ENCODE data around the gene PCBP2.
A peak's percentile ranks its signal among the peaks of the same experiment; 100 is the strongest.

The PCBP2 gene

DNA sequence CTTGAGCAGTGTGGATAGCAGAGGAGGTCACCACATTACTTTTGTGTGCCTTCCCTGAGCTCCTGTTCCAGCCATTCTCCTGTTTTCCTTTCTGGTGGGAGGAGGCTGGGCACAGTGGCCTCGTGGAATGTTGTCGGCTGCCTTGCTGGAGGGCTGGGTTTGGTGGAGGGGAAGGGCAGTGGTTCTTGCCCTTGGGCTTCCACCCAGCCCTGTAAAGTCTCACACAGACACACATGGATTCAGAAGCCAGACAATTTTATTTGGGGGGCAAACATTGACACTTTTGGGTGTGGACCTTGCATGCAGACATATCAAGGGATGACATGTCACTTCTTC, 54.5 kb downstream of the PCBP2 start:
- no peaks in the 10 kb centered on the region for H3K27me3 Mint-ChIP-seq
- H3K27ac Mint-ChIP-seq = no peak overlapping the region
- no peak overlapping the region for H3K4me3 Mint-ChIP-seq
- H3K4me1 Mint-ChIP-seq (ENCODE audit: low read depth in 2 of 2) = peaks cover 15 to 19% of the 10 kb centered on the region in 2 donors
- H3K36me3 Mint-ChIP-seq (ENCODE audit: insufficient read depth) = peaks cover 6% of the 10 kb centered on the region
- H3K9me3 Mint-ChIP-seq = no peaks in the 10 kb centered on the region
- DNase-seq (no peak), ATAC-seq (replicated peaks) (no peak)

DNA sequence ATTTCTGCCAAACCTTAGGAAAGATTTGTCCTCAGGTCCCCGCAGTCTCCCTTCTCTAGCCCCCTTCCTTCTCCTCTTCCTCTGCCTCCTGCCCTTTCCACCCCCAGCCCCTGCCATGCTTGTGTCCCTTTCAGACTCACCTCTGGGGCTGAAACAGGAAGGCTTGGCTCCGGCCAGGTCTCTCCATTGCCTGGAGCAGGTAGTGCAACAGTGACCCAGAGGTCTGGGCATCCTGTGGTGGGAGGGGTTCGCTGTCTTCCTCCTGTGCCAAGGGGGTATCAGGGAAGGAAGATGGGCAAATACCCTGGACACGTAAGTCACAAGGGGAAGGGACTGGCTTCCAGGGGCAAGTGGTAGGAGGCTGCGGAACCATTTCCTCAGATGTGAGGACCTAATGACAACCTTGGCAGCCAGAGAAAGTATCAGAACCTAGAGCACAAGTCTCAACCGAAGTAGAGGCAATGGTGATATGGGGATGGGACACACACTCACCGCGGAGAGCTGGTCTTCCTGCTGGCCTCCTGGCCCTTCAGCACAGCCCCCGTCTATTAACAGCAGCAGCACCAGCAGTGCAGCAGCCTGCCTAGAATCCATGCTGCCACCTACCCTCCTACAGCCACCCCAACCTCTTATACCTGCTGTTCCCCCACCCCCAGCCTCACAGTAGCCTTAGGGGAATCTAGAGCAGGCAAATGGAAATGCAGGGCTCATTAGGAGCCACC, 55.1 kb downstream of the PCBP2 start, which contains the start of gene NPFF:
TSS of gene NPFF (minus strand) at position 604 of the 722 bp plus-strand sequence. CDS start at position 594, 10 bp downstream.
- DNase-seq (no peak), ATAC-seq (replicated peaks) (no peak)
- Mint-ChIP-seq H3K4me1 (ENCODE audit: low read depth in 2 of 2) (peaks cover 10 to 13% of the 10 kb centered on the region in 2 donors), H3K36me3 (ENCODE audit: insufficient read depth) (peaks cover 5% of the 10 kb centered on the region), H3K27me3 (no peaks in the 10 kb centered on the region), H3K9me3 (no peaks in the 10 kb centered on the region), H3K4me3 (no peak within 1 kb of the TSS), H3K27ac (peak within 1 kb of the TSS in 1 of 2 donors; percentile 81)

DNA sequence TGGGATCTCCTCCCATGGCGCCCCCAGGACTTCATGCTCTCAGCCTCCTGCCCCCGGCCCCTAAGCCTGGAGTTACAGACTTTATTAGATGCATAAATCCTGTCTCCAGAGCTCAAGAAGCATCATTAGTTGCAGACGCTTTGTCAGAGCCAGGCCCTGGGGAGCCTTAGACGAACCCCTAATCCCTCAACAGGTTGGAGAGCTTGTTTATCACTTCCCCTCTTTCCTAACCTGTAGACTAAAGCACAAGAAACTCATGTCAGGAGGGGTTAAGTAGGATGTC, 55.6 kb downstream of the PCBP2 start:
- no peaks in the 10 kb centered on the region for H3K9me3 Mint-ChIP-seq
- no peaks in the 10 kb centered on the region for H3K27me3 Mint-ChIP-seq
- DNase-seq = no peak
- ATAC-seq (replicated peaks) = no peak
- H3K4me3 Mint-ChIP-seq = no peak overlapping the region
- peak overlapping the region in 1 of 2 donors; percentile 53 for H3K27ac Mint-ChIP-seq
- H3K4me1 Mint-ChIP-seq (ENCODE audit: low read depth in 2 of 2) = peaks cover 8 to 11% of the 10 kb centered on the region in 2 donors
- peaks cover 5% of the 10 kb centered on the region for H3K36me3 Mint-ChIP-seq (ENCODE audit: insufficient read depth)

- Mint-ChIP-seq H3K4me1 (ENCODE audit: low read depth in 2 of 2) (peaks cover 8 to 10% of the 10 kb centered on the region in 2 donors), H3K4me3 (no peak overlapping the region), H3K36me3 (ENCODE audit: insufficient read depth) (peaks cover 5% of the 10 kb centered on the region), H3K9me3 (no peaks in the 10 kb centered on the region), H3K27ac (peak overlapping the region; percentile 61 to 81), H3K27me3 (no peaks in the 10 kb centered on the region)
- ATAC-seq (replicated peaks) (peak; percentile 99), DNase-seq (peak; percentile 79 to 85 (median 81))
These were observed 56.8 kb downstream of the PCBP2 start for GRCh38 chr12:53508534-53509170.

DNA sequence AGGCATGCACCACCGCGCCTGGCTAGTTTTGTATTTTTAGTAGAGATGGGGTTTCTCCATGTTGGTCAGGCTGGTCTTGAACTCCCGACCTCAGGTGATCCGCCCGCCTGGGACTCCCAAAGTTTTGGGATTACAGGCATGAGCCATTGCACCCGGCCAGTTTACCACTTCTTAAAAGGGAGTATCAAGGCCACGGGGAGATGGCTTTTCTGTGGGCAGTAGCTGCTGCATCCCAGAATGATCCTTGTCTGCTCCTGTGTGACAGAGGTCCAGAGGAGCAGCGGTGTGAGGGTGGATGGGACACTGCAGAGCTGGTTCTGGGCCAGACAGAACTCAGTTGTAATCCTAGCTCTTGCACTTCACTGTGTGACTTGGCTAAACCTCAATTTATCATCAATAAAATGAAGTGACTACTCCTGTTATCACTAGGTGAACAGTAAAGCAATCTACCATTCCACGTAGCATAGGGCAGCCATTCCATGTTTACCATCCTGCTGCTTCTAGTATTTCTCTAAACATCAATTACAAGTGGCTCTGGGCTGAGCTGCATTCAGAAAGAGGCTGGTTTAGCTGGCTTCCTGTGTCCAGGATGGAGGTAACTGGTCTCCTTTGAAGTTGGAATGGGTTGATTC, 58.4 kb downstream of the PCBP2 start:
- H3K4me3 Mint-ChIP-seq = no peak overlapping the region
- H3K36me3 Mint-ChIP-seq (ENCODE audit: insufficient read depth) = no peaks in the 10 kb centered on the region
- H3K4me1 Mint-ChIP-seq (ENCODE audit: low read depth in 2 of 2) = peaks cover 4 to 8% of the 10 kb centered on the region in 2 donors
- H3K27me3 Mint-ChIP-seq = no peaks in the 10 kb centered on the region
- H3K27ac Mint-ChIP-seq = no peak overlapping the region
- ATAC-seq (replicated peaks) = no peak
- no peaks in the 10 kb centered on the region for H3K9me3 Mint-ChIP-seq
- no peak for DNase-seq

GRCh38 chr12:53513712-53514410, 62.0 kb downstream of the PCBP2 start:
- peaks cover 18% of the 10 kb centered on the region for H3K36me3 Mint-ChIP-seq (ENCODE audit: insufficient read depth)
- no peaks in the 10 kb centered on the region for H3K4me1 Mint-ChIP-seq (ENCODE audit: low read depth in 2 of 2)
- peak overlapping the region in 1 of 2 donors; percentile 72 for H3K27ac Mint-ChIP-seq
- no peaks in the 10 kb centered on the region for H3K27me3 Mint-ChIP-seq
- H3K4me3 Mint-ChIP-seq = no peak overlapping the region
- H3K9me3 Mint-ChIP-seq = no peaks in the 10 kb centered on the region
- ATAC-seq (replicated peaks) (no peak), DNase-seq (no peak)

GRCh38 chr12:53514628-53515290, 62.9 kb downstream of the PCBP2 start:
- no peaks in the 10 kb centered on the region for H3K9me3 Mint-ChIP-seq
- H3K27me3 Mint-ChIP-seq = no peaks in the 10 kb centered on the region
- peaks cover 25% of the 10 kb centered on the region for H3K36me3 Mint-ChIP-seq (ENCODE audit: insufficient read depth)
- DNase-seq (no peak), ATAC-seq (replicated peaks) (no peak)
- H3K27ac Mint-ChIP-seq = no peak overlapping the region
- H3K4me1 Mint-ChIP-seq (ENCODE audit: low read depth in 2 of 2) = no peaks in the 10 kb centered on the region
- H3K4me3 Mint-ChIP-seq = no peak overlapping the region

- H3K4me1 Mint-ChIP-seq (ENCODE audit: low read depth in 2 of 2) = no peaks in the 10 kb centered on the region
- H3K36me3 Mint-ChIP-seq (ENCODE audit: insufficient read depth) = peaks cover 29% of the 10 kb centered on the region
- DNase-seq = no peak
- H3K4me3 Mint-ChIP-seq = no peak overlapping the region
- no peak overlapping the region for H3K27ac Mint-ChIP-seq
- no peaks in the 10 kb centered on the region for H3K27me3 Mint-ChIP-seq
- no peak for ATAC-seq (replicated peaks)
- no peaks in the 10 kb centered on the region for H3K9me3 Mint-ChIP-seq
These were observed 63.4 kb downstream of the PCBP2 start for GRCh38 chr12:53515291-53515680.

GRCh38 chr12:53516758-53517455, 65.0 kb downstream of the PCBP2 start:
- ATAC-seq (replicated peaks) (no peak), DNase-seq (no peak)
- no peaks in the 10 kb centered on the region for H3K9me3 Mint-ChIP-seq
- no peaks in the 10 kb centered on the region for H3K27me3 Mint-ChIP-seq
- H3K36me3 Mint-ChIP-seq (ENCODE audit: insufficient read depth) = peaks cover 33% of the 10 kb centered on the region
- no peaks in the 10 kb centered on the region for H3K4me1 Mint-ChIP-seq (ENCODE audit: low read depth in 2 of 2)
- peak overlapping the region in 1 of 2 donors; percentile 81 for H3K27ac Mint-ChIP-seq
- no peak overlapping the region for H3K4me3 Mint-ChIP-seq

GRCh38 chr12:53518381-53518780, 66.5 kb downstream of the PCBP2 start:
- H3K36me3 Mint-ChIP-seq (ENCODE audit: insufficient read depth) = peaks cover 46% of the 10 kb centered on the region
- no peaks in the 10 kb centered on the region for H3K27me3 Mint-ChIP-seq
- no peak overlapping the region for H3K27ac Mint-ChIP-seq
- DNase-seq (no peak), ATAC-seq (replicated peaks) (no peak)
- H3K4me3 Mint-ChIP-seq = no peak overlapping the region
- no peaks in the 10 kb centered on the region for H3K9me3 Mint-ChIP-seq
- no peaks in the 10 kb centered on the region for H3K4me1 Mint-ChIP-seq (ENCODE audit: low read depth in 2 of 2)

GRCh38 chr12:53523131-53523530, 71.2 kb downstream of the PCBP2 start:
- ATAC-seq (replicated peaks) (no peak), DNase-seq (no peak)
- peaks cover 57% of the 10 kb centered on the region for H3K36me3 Mint-ChIP-seq (ENCODE audit: insufficient read depth)

DNA sequence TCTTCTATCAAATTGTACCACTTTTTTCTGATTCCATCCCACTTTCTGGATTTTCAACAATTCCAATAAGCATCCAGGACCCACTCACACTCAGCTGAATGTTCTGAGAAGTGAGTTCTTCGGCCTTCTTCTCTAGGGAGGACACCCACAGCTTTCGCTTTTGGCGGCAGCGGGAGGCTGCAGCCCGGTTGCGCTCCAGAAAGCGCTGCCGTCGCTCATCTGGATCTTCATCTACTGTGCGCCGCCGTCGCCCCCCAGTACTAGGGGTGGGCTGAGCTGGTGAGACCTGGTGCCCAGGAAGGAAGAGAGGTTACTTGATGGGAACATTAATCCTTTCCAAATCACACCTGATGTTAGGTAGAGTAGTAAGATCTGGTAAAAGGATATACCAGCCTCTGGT, 72.6 kb downstream of the PCBP2 start:
- Mint-ChIP-seq H3K27me3 (no peaks in the 10 kb centered on the region), H3K4me1 (ENCODE audit: low read depth in 2 of 2) (no peaks in the 10 kb centered on the region), H3K36me3 (ENCODE audit: insufficient read depth) (peaks cover 54% of the 10 kb centered on the region)

More at GRCh38 chr12:53523131-53523530, 71.2 kb downstream of the PCBP2 start:
- no peaks in the 10 kb centered on the region for H3K9me3 Mint-ChIP-seq
- no peaks in the 10 kb centered on the region for H3K4me1 Mint-ChIP-seq (ENCODE audit: low read depth in 2 of 2)
- no peak overlapping the region for H3K4me3 Mint-ChIP-seq
- no peaks in the 10 kb centered on the region for H3K27me3 Mint-ChIP-seq
- H3K27ac Mint-ChIP-seq = no peak overlapping the region

DNA sequence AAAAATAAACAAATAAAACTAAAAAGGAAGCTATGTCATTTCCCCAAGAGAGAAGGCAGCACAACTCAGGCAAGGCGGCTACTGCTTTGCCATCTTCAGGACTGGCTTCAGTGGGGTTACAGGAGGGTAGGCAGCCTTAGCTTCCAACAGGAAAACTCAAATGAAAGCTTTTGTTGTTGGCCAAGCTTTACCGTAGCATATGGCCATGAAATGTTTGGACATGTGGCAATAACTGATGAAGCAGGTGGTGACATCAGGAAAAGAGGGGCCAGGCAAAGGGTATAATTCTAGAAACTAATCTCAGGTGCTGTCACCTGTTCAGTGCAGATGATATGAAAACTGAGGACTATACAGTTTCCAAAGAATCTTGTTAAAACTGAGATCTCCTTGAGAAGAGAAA, 78.2 kb downstream of the PCBP2 start:
- Mint-ChIP-seq H3K9me3 (no peaks in the 10 kb centered on the region), H3K4me1 (ENCODE audit: low read depth in 2 of 2) (no peaks in the 10 kb centered on the region), H3K36me3 (ENCODE audit: insufficient read depth) (peaks cover 72% of the 10 kb centered on the region), H3K27ac (no peak overlapping the region), H3K4me3 (no peak overlapping the region), H3K27me3 (no peaks in the 10 kb centered on the region)
- ATAC-seq (replicated peaks) (no peak), DNase-seq (no peak)

More for the DNA sequence above, 72.6 kb downstream of the PCBP2 start:
- no peak overlapping the region for H3K4me3 Mint-ChIP-seq
- ATAC-seq (replicated peaks) = no peak
- H3K27ac Mint-ChIP-seq = no peak overlapping the region
- H3K9me3 Mint-ChIP-seq = no peaks in the 10 kb centered on the region
- DNase-seq = no peak

Measured in effector memory CD8-positive, alpha-beta T cell (primary cell).